NCI-H2081 treated with DMSO at 0.1 percent for 48 hours (cell line): ENCODE data around the gene FBXO42.
"Not testable (repeated sequence)": the region's sequence is repeated elsewhere in the genome, so short reads cannot be mapped to it uniquely, and the experiment has no call there.

Experiments
- DNase-seq: peaks from one replicate; lab custom pipeline; 2025; lab: John Stamatoyannopoulos, UW

Gene FBXO42

GRCh38 chr1:16242556-16243214 lies 109.6 kb downstream of the FBXO42 start:
- no peak for DNase-seq

GRCh38 chr1:16241221-16241708 lies 111.0 kb downstream of the FBXO42 start:
- DNase-seq, result no peak

- DNase-seq, result no peak
Measured at GRCh38 chr1:16239972-16240491, 112.2 kb downstream of the FBXO42 start.

GRCh38 chr1:16237343-16237830 lies 114.9 kb downstream of the FBXO42 start:
- DNase-seq, result no peak

GRCh38 chr1:16236511-16237342 lies 115.6 kb downstream of the FBXO42 start, which contains the start of gene CPLANE2:
Gene CPLANE2 (minus strand): TSS chr1:16237183. CDS start chr1:16236742, 441 bp downstream.
- peak; percentile 82 for DNase-seq

- DNase-seq, result peak; percentile 22
Measured at GRCh38 chr1:16235944-16236510, 116.3 kb downstream of the FBXO42 start.

- DNase-seq, result no peak
Measured at GRCh38 chr1:16235347-16235746, 116.9 kb downstream of the FBXO42 start.

GRCh38 chr1:16233431-16233830 lies 118.8 kb downstream of the FBXO42 start:
- no peak for DNase-seq

- DNase-seq, result no peak
Measured at GRCh38 chr1:16232316-16232710, 120.0 kb downstream of the FBXO42 start.

- no peak for DNase-seq
Measured at GRCh38 chr1:16231331-16232315, 120.7 kb downstream of the FBXO42 start.

GRCh38 chr1:16230744-16231143 lies 121.5 kb downstream of the FBXO42 start:
- no peak for DNase-seq

GRCh38 chr1:16229976-16230740 lies 122.1 kb downstream of the FBXO42 start:
- no peak for DNase-seq

GRCh38 chr1:16226490-16227179 lies 125.6 kb downstream of the FBXO42 start:
- DNase-seq, result no peak

- no peak for DNase-seq
Measured at GRCh38 chr1:16226129-16226489, 126.2 kb downstream of the FBXO42 start.

- DNase-seq, result no peak
Measured at GRCh38 chr1:16224472-16224871, 127.8 kb downstream of the FBXO42 start.

- DNase-seq, result not testable (repeated sequence)
Measured at GRCh38 chr1:16222716-16223115, 129.6 kb downstream of the FBXO42 start.

GRCh38 chr1:16221499-16221898 lies 130.8 kb downstream of the FBXO42 start:
- DNase-seq, result no peak

GRCh38 chr1:16219968-16220500 lies 132.2 kb downstream of the FBXO42 start:
- no peak for DNase-seq

GRCh38 chr1:16218674-16219071 lies 133.6 kb downstream of the FBXO42 start:
- DNase-seq, result no peak
